K562 (cell line): ENCODE data around the gene FBXL4. TPM values are rescaled to one million over a fixed set of nuclear protein-coding genes. Genes with fewer than 3 reads are reported as not detected.

Experiments
- ATAC-seq: fragments of 200-7000 bp; cut with Tn5 transposase; 3 replicates; pipeline ENCODE4 v1.9.1; 2020; ENCODE audit warnings: moderate library complexity
- BruUV-seq: library from RNA; stranded (reverse); fragments of 400-500 nt; replicated peaks from 2 replicates; lab custom pipeline; 2021; lab: Mats Ljungman, UMichigan
- CTCF ChIA-PET: fragments of 300-600 bp; formaldehyde crosslinking; extraction: SDS; loops from one replicate; lab custom pipeline; 2021; ENCODE audit warnings: low intra/inter-chr PET ratio; lab: Yijun Ruan, JAX
- POLR2A ChIA-PET: fragments of 300-600, 350-650 bp; sonication (Branson Sonifier 250); formaldehyde crosslinking; extraction: SDS; loops from one replicate; lab custom pipeline; 2021; ENCODE audit warnings: antibody characterized with exemption, inconsistent platforms; lab: Yijun Ruan, JAX
- DNase-seq, 4 experiments: peaks; one replicate each; pipeline versions ENCODE4 v3.0.0 to v3.0.0-alpha.2; 2011 to 2018; ENCODE audit warnings: low spot score in 3 of 4, mixed read lengths in 3 of 4; ENCODE audit errors: extremely low read depth in 1 of 4
- FAIRE-seq: peaks from 2 replicates; lab custom pipeline; 2011; peaks lifted over from hg19 to GRCh38; lab: Jason Lieb, UNC
- H2AFZ ChIP-seq: 2 replicates; pipeline ENCODE4 v1.6.0; 2011; ENCODE audit warnings: low read depth, low read length, control low read depth, inconsistent platforms
- H3K27ac ChIP-seq: fragments of 200-600 bp; 3 replicates; pipeline ENCODE4 v1.8.0; 2011; ENCODE audit warnings: low read depth, mild to moderate bottlenecking, control low read depth, inconsistent platforms, low read length, moderate library complexity, mixed read lengths; ENCODE audit errors: extremely low read depth
- H3K27me3 ChIP-seq, 2 experiments: fragments of 300-600 bp in 1 of 2; 2 replicates in 1 of 2; 3 replicates in 1 of 2; pipeline versions ENCODE4 v1.6.0 to v1.8.0; 2011; ENCODE audit warnings: inconsistent platforms in 2 of 2, low read length in 2 of 2, mild to moderate bottlenecking in 1 of 2, mixed read lengths in 1 of 2, moderate library complexity in 1 of 2; ENCODE audit not compliant: control insufficient read depth in 2 of 2, insufficient read depth in 2 of 2
- H3K36me3 ChIP-seq: fragments of 300-600 bp; 3 replicates; pipeline ENCODE4 v1.8.0; 2011; ENCODE audit warnings: mild to moderate bottlenecking, low read length, inconsistent platforms; ENCODE audit not compliant: control insufficient read depth, insufficient read depth
- H3K4me1 ChIP-seq, 2 experiments: fragments of 200-600 bp in 1 of 2; replicated peaks in 1 of 2; 2 replicates in 1 of 2; 3 replicates in 1 of 2; pipeline versions ENCODE4 v1.5.1 to v1.8.0; 2011; ENCODE audit warnings: inconsistent platforms in 2 of 2, low read length in 2 of 2, mild to moderate bottlenecking in 1 of 2, mixed read lengths in 1 of 2, moderate library complexity in 1 of 2; ENCODE audit not compliant: control insufficient read depth in 2 of 2, insufficient read depth in 2 of 2
- H3K4me2 ChIP-seq: 2 replicates; pipeline ENCODE4 v1.6.1; 2011; ENCODE audit warnings: low read length, control low read depth, inconsistent platforms, mixed read lengths; ENCODE audit not compliant: insufficient read depth
- H3K4me3 ChIP-seq: fragments of 200-600 bp; sonication (generic), shearing (Covaris generic); 2 replicates; pipeline ENCODE4 v1.5.1; 2016; ENCODE audit warnings: control low read depth, inconsistent platforms
- H3K79me2 ChIP-seq: fragments of 200-600 bp; 3 replicates; pipeline ENCODE4 v1.8.0; 2011; ENCODE audit warnings: low read length, inconsistent platforms; ENCODE audit not compliant: control insufficient read depth, insufficient read depth
- H3K9ac ChIP-seq, 2 experiments: 2 replicates each; pipeline versions ENCODE4 v1.6.0 to v1.6.1; 2011; ENCODE audit warnings: low read depth in 2 of 2, low read length in 2 of 2, control low read depth in 1 of 2, inconsistent platforms in 1 of 2, mild to moderate bottlenecking in 1 of 2, mixed read lengths in 1 of 2; ENCODE audit not compliant: insufficient read depth in 1 of 2
- H3K9me1 ChIP-seq: one replicate; pipeline ENCODE4 v1.6.0; 2011; ENCODE audit warnings: inconsistent platforms, mild to moderate bottlenecking, low read length, moderate library complexity; ENCODE audit not compliant: control insufficient read depth, insufficient read depth
- H3K9me3 ChIP-seq: replicated peaks from 2 replicates; pipeline ENCODE4 v1.5.1; 2011; ENCODE audit warnings: low read depth, low read length, inconsistent platforms; ENCODE audit not compliant: control insufficient read depth, insufficient read depth
- H4K20me1 ChIP-seq: replicated peaks from 2 replicates; pipeline ENCODE4 v1.6.1; 2011; ENCODE audit warnings: low read length, inconsistent platforms, mixed read lengths; ENCODE audit not compliant: control insufficient read depth, insufficient read depth
- CBFB ChIP-seq: sonication (generic); formaldehyde crosslinking; IDR thresholded peaks from 2 replicates; pipeline ENCODE4 v1.4.0; 2020; ENCODE audit warnings: mild to moderate bottlenecking, missing genetic modification reagents
- CLOCK ChIP-seq: fragments of 250-450 bp; sonication (Bioruptor Pico); IDR thresholded peaks from 2 replicates; pipeline ENCODE4 v1.4.0; 2020; ENCODE audit warnings: mild to moderate bottlenecking, moderate library complexity, borderline replicate concordance
- CREB1 ChIP-seq, 2 experiments: sonication (generic) in 1 of 2; formaldehyde crosslinking in 1 of 2; IDR thresholded peaks; 2 replicates each; pipeline versions ENCODE4 v1.6.1 to v1.8.0; 2012 to 2022; ENCODE audit warnings: inconsistent platforms in 1 of 2, mild to moderate bottlenecking in 1 of 2, missing genetic modification reagents in 1 of 2, moderate library complexity in 1 of 2
- CREB5 ChIP-seq: fragments of 250-450 bp; sonication (Bioruptor Pico); IDR thresholded peaks from 2 replicates; pipeline ENCODE4 v1.5.0; 2020; ENCODE audit warnings: mild to moderate bottlenecking
- EP400 ChIP-seq: fragments of 450-650 bp; IDR thresholded peaks from 2 replicates; pipeline ENCODE4 v1.6.1; 2017; ENCODE audit warnings: antibody characterized with exemption, mild to moderate bottlenecking, moderate library complexity
- ETV6 ChIP-seq, 3 experiments: fragments of 150-350 bp in 1 of 3; sonication (generic) in 1 of 3; formaldehyde crosslinking in 1 of 3; IDR thresholded peaks; 2 replicates each; pipeline versions ENCODE4 v1.6.1 to v1.8.0; 2014 to 2022; ENCODE audit warnings: borderline replicate concordance in 2 of 3, low read depth in 2 of 3, antibody characterized with exemption in 1 of 3, low read length in 1 of 3, mild to moderate bottlenecking in 1 of 3, missing genetic modification reagents in 1 of 3
- NKRF ChIP-seq: fragments of 450-650 bp; IDR thresholded peaks from 2 replicates; pipeline ENCODE4 v1.6.1; 2016; ENCODE audit warnings: borderline replicate concordance
- ZNF384 ChIP-seq: IDR thresholded peaks from 2 replicates; pipeline ENCODE4 v1.6.1; 2012; ENCODE audit warnings: low read depth, low read length, improper control_type of control experiment
- ZNF740 ChIP-seq, 3 experiments: fragments of 200-800 bp in 1 of 3; sonication (Bioruptor generic) in 1 of 3; sonication (generic) in 1 of 3; formaldehyde crosslinking in 1 of 3; IDR thresholded peaks; 2 replicates each; pipeline versions ENCODE4 v1.6.1 to v1.8.0; 2016 to 2022; ENCODE audit warnings: mild to moderate bottlenecking in 2 of 3, missing compliant biosample characterization in 2 of 3, missing genetic modification characterization in 2 of 3, missing genetic modification reagents in 1 of 3
- WGBS: fragments of 100-300 bp; shearing (Covaris generic); methylation state at CpG from one replicate; pipeline ENCODE4 v1.1.6; 2016; ENCODE audit warnings: low coverage, mixed read lengths; ENCODE audit not compliant: insufficient coverage; ENCODE audit errors: missing lambda C conversion rate; 5-methylcytosine and 5-hydroxymethylcytosine counted together
- in situ Hi-C: fragments of 300-500 bp; cut with MboI; formaldehyde crosslinking; loops from 4 replicates; pipeline ENCODE4 v1.15.0; 2018; ENCODE audit warnings: inconsistent platforms, mixed read lengths
- intact Hi-C: fragments of 100-400 bp; cut with micrococcal nuclease; formaldehyde crosslinking; loops from 2 replicates; pipeline ENCODE4 v1.14.2; 2022
- polyA plus RNA-seq, 8 experiments: library from polyadenylated mRNA; depleted of rRNA in 4 of 8; stranded (reverse) in 5 of 8; unstranded in 3 of 8; fragments of >200 nt; fragmentation: Nextera tagmentation in 2 of 8; fragmentation: Illumina TruSeq in 1 of 8; extraction: Ambion mirVana in 2 of 8; extraction: Trizol in 1 of 8; gene quantifications; 2 replicates each; pipeline versions ENCODE4 v1.2.1 to v1.2.3, GENCODE V29; 2011 to 2014; ENCODE audit warnings: inconsistent platforms in 1 of 8, missing spikeins in 1 of 8
- total RNA-seq, 7 experiments: library from RNA; depleted of rRNA in 6 of 7; stranded (reverse); fragments of >200 nt in 6 of 7; fragmentation: Illumina TruSeq in 2 of 7; extraction: Trizol in 2 of 7; gene quantifications; 2 replicates each; pipeline versions ENCODE4 v1.2.1 to v1.2.3, GENCODE V29; 2011 to 2021; ENCODE audit warnings: low replicate concordance in 1 of 7

The FBXL4 gene
- total and polyA plus RNA-seq, 9 of the 15 experiments (the other 6 are each of a cell fraction or from before 2014, with no cell fraction given): 4.2 to 23.1 (median 7.7) TPM

- DNase-seq: no peak
- POLR2A ChIA-PET: no interaction called here
- no peaks in the 10 kb centered on the region for H3K4me1 ChIP-seq
- no peak for FAIRE-seq
- 0% methylated on average over 1 of the region's 1 CpG for WGBS
- no peak overlapping the region for H3K9ac ChIP-seq
- H3K36me3 ChIP-seq: no peaks in the 10 kb centered on the region
- ATAC-seq: no peak
- H3K27me3 ChIP-seq: no peaks in the 10 kb centered on the region
- no peak overlapping the region for H3K4me2 ChIP-seq
- CTCF ChIA-PET: no interaction called here
- H3K79me2 ChIP-seq: no peaks in the 10 kb centered on the region
- TF ChIP-seq NKRF: no peak
- no peak for TF ChIP-seq CREB1 (IDR thresholded peaks at IDR 0.05)
- no peak for TF ChIP-seq CREB1 (CRISPR knock-in tag; IDR thresholded peaks at IDR 0.05)
- TF ChIP-seq EP400: no peak
- TF ChIP-seq CREB5 (CRISPR knock-in tag): no peak
- no peak for TF ChIP-seq ZNF740 (CRISPR knock-in tag; IDR thresholded peaks at IDR 0.05)
- no peak for TF ChIP-seq ZNF740 (tag; IDR thresholded peaks at IDR 0.05)
- no peak for TF ChIP-seq ETV6 (IDR thresholded peaks at IDR 0.05; ENCODE audit: borderline replicate concordance in 1 of 2, low read depth in 2 of 2, low read length in 1 of 2)
- no peak for TF ChIP-seq ETV6 (CRISPR knock-in tag; IDR thresholded peaks at IDR 0.05; ENCODE audit: borderline replicate concordance)
- no peak for TF ChIP-seq CLOCK (CRISPR knock-in tag)
- no peak for TF ChIP-seq ZNF384
- no peak for TF ChIP-seq CBFB (CRISPR knock-in tag)
- TF ChIP-seq, all 486 proteins: peak for 0
- no peaks in the 10 kb centered on the region for H3K9me1 ChIP-seq
- no peak overlapping the region for H3K4me3 ChIP-seq
- intact Hi-C loops (no loop called here), in situ Hi-C loops (no loop called here)
- H3K9me3 ChIP-seq: no peaks in the 10 kb centered on the region
- no peak overlapping the region for H2AFZ ChIP-seq
- BruUV-seq: no TSS peak
- no peaks in the 10 kb centered on the region for H4K20me1 ChIP-seq
- H3K27ac ChIP-seq: no peak overlapping the region
Observed at GRCh38 chr6:98992535-98992934, 44.8 kb upstream of the FBXL4 start.
